GM13977 (cell line): ENCODE results near the gene TMX1.

ENCODE experiments used
- DNase-seq: peaks from one replicate; pipeline ENCODE4 v3.0.0; 2012; ENCODE audit warnings: low spot score
- in situ Hi-C: fragments of 300-500 bp; cut with MboI; formaldehyde crosslinking; loops from one replicate; pipeline ENCODE4 v1.12.0; 2022; ENCODE audit warnings: low sequenced_read_pairs, low pct_unique_long_range_greater_than_20kb, mixed read lengths, inconsistent platforms; ENCODE audit not compliant: unreplicated experiment
- TF ChIP-seq, protein P1 (sequence below): IDR thresholded peaks from 2 replicates; pipeline ENCODE4 v1.5.1; 2012; ENCODE audit warnings: mild to moderate bottlenecking, control low read depth; ENCODE audit not compliant: insufficient read depth; ENCODE audit errors: extremely low read depth, missing control alignments

Gene TMX1

DNA sequence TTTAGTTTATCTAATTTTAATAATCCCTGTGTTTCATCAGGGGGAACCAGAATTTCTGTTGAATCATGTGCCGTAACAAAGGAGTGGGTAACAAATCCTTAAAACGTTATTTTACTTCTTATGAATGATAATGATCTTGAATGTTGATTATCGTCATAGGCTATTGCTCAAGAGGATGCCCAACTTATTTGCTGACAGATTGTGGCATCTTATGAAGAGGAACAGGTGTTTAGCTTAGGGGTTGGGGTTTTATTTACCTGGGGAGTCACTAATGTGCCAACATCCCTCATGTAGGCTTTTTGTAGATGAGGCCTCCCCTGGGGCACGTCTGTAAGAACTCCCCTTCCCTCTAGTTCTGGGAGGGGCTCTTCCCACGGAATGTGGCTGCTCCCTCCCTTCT lies 32.4 kb upstream of the TMX1 start:
- in situ Hi-C loops: no loop called here
- DNase-seq: no peak
- TF ChIP-seq, protein P1, sequence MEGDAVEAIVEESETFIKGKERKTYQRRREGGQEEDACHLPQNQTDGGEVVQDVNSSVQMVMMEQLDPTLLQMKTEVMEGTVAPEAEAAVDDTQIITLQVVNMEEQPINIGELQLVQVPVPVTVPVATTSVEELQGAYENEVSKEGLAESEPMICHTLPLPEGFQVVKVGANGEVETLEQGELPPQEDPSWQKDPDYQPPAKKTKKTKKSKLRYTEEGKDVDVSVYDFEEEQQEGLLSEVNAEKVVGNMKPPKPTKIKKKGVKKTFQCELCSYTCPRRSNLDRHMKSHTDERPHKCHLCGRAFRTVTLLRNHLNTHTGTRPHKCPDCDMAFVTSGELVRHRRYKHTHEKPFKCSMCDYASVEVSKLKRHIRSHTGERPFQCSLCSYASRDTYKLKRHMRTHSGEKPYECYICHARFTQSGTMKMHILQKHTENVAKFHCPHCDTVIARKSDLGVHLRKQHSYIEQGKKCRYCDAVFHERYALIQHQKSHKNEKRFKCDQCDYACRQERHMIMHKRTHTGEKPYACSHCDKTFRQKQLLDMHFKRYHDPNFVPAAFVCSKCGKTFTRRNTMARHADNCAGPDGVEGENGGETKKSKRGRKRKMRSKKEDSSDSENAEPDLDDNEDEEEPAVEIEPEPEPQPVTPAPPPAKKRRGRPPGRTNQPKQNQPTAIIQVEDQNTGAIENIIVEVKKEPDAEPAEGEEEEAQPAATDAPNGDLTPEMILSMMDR: no peak

DNA sequence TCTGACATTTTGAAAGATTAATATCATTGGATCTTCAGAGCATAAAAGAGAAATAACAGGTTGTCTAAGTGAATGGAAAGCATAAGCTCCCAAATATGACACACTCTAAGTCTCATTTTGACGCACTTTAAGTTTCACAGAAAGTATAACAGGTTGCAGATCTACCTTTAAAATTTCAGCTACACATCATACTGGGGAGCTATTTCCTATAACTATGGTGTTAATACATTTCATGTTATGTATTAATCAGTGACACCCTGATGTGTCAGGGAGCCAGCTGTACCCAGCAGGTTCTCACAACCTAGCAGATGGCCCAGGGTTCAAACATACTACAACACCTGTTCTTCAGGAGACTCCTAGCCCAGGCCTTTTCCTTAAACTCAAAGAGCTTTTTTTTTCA lies 31.1 kb upstream of the TMX1 start:
- in situ Hi-C loops: no loop called here
- no peak for DNase-seq
- TF ChIP-seq, protein P1: no peak

DNA sequence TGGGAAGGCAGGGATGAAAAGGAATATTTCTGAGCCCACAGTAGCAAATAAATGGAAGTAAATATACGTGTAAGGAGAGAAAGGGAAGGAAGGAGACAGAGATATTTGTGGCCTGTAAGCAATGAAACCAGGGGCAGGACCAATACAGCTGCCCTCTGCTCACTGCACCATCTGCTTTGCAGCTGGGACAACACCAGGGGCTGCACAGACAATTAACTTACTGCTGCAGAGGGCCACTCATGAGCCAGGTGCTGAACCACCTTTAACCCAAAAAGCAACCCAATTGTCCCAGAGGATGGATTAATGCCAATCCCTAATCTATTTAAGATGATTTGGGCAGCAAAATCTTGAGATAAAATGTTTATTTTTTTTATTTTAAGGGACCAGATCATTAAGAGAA lies 30.6 kb upstream of the TMX1 start:
- in situ Hi-C loops: no loop called here
- TF ChIP-seq, protein P1: no peak
- no peak for DNase-seq

DNA sequence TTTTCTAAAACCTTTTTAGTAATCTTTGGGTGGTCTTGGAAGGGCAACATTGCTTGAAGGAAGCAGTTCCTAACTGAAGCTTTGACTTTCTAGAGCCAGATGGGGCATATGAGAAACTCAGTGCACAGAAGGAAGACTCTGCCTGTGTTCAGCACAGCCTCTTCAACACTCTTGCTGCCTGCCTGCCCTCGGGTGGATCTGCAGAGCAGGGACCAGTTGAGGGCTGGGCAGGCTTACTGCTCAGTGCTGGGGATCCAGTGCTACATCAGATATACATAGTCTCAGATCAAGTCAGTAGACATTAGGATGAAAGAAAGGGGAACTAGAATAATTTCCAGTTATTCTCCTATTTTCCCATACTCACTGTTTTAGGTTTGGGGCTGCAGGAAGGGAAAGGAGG lies 29.5 kb upstream of the TMX1 start:
- in situ Hi-C loops: no loop called here
- TF ChIP-seq, protein P1: no peak
- no peak for DNase-seq

DNA sequence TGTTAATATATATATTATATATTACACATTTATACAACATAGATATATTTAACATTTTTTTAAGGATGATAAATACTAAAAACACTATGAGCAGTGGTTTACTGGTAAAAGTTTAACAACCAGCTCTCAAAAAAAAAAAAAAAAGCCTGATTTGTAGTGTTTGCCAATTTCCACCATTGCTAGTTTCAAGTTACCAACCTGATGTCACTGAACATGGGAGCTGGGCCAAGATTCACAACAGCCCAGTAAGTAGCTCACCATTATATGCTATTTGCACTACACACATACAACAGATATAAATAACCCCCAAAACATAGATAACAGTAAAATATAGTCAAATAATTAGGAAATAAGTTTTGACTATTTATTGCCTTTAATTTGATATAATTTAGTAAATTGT lies 28.9 kb upstream of the TMX1 start:
- in situ Hi-C loops: no loop called here
- TF ChIP-seq, protein P1: no peak
- DNase-seq: no peak

DNA sequence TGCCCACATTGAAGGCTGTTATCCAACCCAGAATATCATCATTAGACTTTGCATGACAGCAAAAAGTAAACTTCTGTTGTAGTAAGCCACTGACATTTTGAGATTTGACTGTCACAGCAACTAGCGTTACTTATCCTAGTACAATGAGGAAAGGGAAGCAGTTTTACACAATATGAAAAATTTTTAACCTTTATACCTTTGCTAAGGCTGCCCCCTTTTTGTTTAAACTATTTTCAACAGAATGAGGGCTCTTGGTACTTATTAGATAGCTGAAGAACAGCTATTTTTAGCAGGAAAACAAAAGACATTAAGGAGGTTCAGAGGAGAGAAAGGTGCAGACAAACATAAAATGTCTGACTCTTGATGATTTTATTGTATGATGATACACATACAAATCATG lies 23.4 kb upstream of the TMX1 start:
- DNase-seq: no peak
- in situ Hi-C loops: no loop called here
- TF ChIP-seq, protein P1: no peak
